Stimulated activated effector memory CD8-positive, alpha-beta T cell treated with anti-CD3 and anti-CD28 coated beads, Interleukin-12 subunit alpha, Interleukin-12 subunit beta, amount 100 ng/mL, for 72 hours (primary cell): Measurements from ENCODE around the gene HLA-G.

ENCODE experiments used
- ATAC-seq: fragments of 150-1000 bp; cut with Tn5 transposase; 2 replicates; pipeline ENCODE4 v1.10.0; 2021
- DNase-seq, 2 donors: peaks; one replicate each; pipeline ENCODE4 v3.0.0; 2021 to 2022; ENCODE audit warnings: low spot score in 2 of 2
- H3K27ac Mint-ChIP-seq: one replicate; pipeline ENCODE4 v1.8.0; 2022; ENCODE audit warnings: mild to moderate bottlenecking, mixed read lengths
- H3K36me3 Mint-ChIP-seq: one replicate; pipeline ENCODE4 v1.8.0; 2022; ENCODE audit warnings: mild to moderate bottlenecking, mixed read lengths
- H3K4me1 Mint-ChIP-seq: one replicate; pipeline ENCODE4 v1.8.0; 2022; ENCODE audit warnings: mixed read lengths
- H3K4me3 Mint-ChIP-seq: one replicate; pipeline ENCODE4 v1.8.0; 2022; ENCODE audit warnings: mild to moderate bottlenecking, mixed read lengths
- H3K9me3 Mint-ChIP-seq: one replicate; pipeline ENCODE4 v1.8.0; 2022; ENCODE audit warnings: mixed read lengths

Gene HLA-G

GRCh38 chr6:29810371-29810770 lies 17.3 kb upstream of the HLA-G start:
- no peak for DNase-seq
- Mint-ChIP-seq H3K9me3 (no peaks in the 10 kb centered on the region), H3K4me1 (no peaks in the 10 kb centered on the region), H3K4me3 (no peak overlapping the region), H3K27ac (no peak overlapping the region), H3K36me3 (no peaks in the 10 kb centered on the region)
- no peak for ATAC-seq

GRCh38 chr6:29811377-29811776 lies 16.2 kb upstream of the HLA-G start:
- Mint-ChIP-seq H3K4me1 (no peaks in the 10 kb centered on the region), H3K4me3 (no peak overlapping the region), H3K9me3 (no peaks in the 10 kb centered on the region), H3K27ac (no peak overlapping the region), H3K36me3 (no peaks in the 10 kb centered on the region)
- DNase-seq (no peak), ATAC-seq (no peak)

- Mint-ChIP-seq H3K4me1 (no peaks in the 10 kb centered on the region), H3K36me3 (no peaks in the 10 kb centered on the region), H3K27ac (no peak overlapping the region), H3K9me3 (no peaks in the 10 kb centered on the region), H3K4me3 (no peak overlapping the region)
- DNase-seq: no peak
- ATAC-seq: no peak
These were observed 14.6 kb upstream of the HLA-G start for GRCh38 chr6:29813066-29813465.

- Mint-ChIP-seq H3K27ac (no peak overlapping the region), H3K4me3 (no peak overlapping the region), H3K9me3 (no peaks in the 10 kb centered on the region), H3K4me1 (no peaks in the 10 kb centered on the region), H3K36me3 (no peaks in the 10 kb centered on the region)
- ATAC-seq (peak; percentile 28), DNase-seq (no peak)
These were observed 13.8 kb upstream of the HLA-G start for GRCh38 chr6:29813809-29814208.

- H3K4me1 Mint-ChIP-seq: no peaks in the 10 kb centered on the region
- no peak overlapping the region for H3K4me3 Mint-ChIP-seq
- no peaks in the 10 kb centered on the region for H3K9me3 Mint-ChIP-seq
- H3K27ac Mint-ChIP-seq: no peak overlapping the region
- ATAC-seq (no peak), DNase-seq (no peak)
- no peaks in the 10 kb centered on the region for H3K36me3 Mint-ChIP-seq
These were observed 13.1 kb upstream of the HLA-G start for GRCh38 chr6:29814379-29815117.

DNA sequence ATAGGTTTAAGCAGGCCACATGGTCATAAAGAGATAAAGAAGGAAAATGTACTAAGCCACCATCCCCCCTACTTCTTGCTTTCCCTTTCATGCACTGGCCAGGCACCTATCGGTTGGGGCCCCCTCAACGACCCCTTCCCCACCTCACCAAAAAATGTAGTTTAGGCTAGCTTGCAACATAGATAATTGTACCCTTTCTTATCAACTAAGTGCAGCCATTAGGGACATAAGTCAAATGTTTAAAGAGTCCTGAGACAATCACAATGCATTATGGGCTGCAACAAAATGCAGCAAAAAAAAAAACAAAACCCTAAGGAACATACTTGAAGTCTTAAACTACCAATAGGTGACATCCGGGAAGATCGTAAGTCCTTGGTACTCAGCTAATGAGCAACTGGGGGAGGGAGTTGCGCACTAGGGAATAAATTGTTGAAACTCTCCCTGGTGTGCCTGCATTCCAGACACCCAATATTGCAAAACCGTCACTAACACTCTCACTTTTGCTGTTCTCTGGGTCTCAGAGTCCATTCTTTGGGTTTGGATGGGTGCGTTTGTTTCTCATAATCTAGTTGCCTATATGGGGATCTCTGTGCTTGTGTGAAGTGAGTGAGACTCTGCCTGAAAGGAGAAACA lies 12.4 kb upstream of the HLA-G start:
- no peak for DNase-seq
- no peaks in the 10 kb centered on the region for H3K9me3 Mint-ChIP-seq
- H3K4me1 Mint-ChIP-seq: no peaks in the 10 kb centered on the region
- ATAC-seq: no peak
- no peak overlapping the region for H3K4me3 Mint-ChIP-seq
- no peak overlapping the region for H3K27ac Mint-ChIP-seq
- no peaks in the 10 kb centered on the region for H3K36me3 Mint-ChIP-seq

- Mint-ChIP-seq H3K27ac (no peak overlapping the region), H3K4me3 (no peak overlapping the region), H3K36me3 (no peaks in the 10 kb centered on the region), H3K9me3 (no peaks in the 10 kb centered on the region), H3K4me1 (no peaks in the 10 kb centered on the region)
- ATAC-seq (no peak), DNase-seq (no peak)
These were observed 11.6 kb upstream of the HLA-G start for GRCh38 chr6:29816030-29816429.

- Mint-ChIP-seq H3K36me3 (no peaks in the 10 kb centered on the region), H3K4me1 (no peaks in the 10 kb centered on the region), H3K9me3 (no peaks in the 10 kb centered on the region), H3K4me3 (no peak overlapping the region), H3K27ac (no peak overlapping the region)
- ATAC-seq (no peak), DNase-seq (no peak)
These were observed 8.7 kb upstream of the HLA-G start for GRCh38 chr6:29818892-29819291.

- no peaks in the 10 kb centered on the region for H3K4me1 Mint-ChIP-seq
- H3K9me3 Mint-ChIP-seq: no peaks in the 10 kb centered on the region
- no peak overlapping the region for H3K4me3 Mint-ChIP-seq
- no peak for DNase-seq
- ATAC-seq: no peak
- H3K36me3 Mint-ChIP-seq: no peaks in the 10 kb centered on the region
- H3K27ac Mint-ChIP-seq: no peak overlapping the region
These were observed 3.5 kb upstream of the HLA-G start for GRCh38 chr6:29824144-29824543.

DNA sequence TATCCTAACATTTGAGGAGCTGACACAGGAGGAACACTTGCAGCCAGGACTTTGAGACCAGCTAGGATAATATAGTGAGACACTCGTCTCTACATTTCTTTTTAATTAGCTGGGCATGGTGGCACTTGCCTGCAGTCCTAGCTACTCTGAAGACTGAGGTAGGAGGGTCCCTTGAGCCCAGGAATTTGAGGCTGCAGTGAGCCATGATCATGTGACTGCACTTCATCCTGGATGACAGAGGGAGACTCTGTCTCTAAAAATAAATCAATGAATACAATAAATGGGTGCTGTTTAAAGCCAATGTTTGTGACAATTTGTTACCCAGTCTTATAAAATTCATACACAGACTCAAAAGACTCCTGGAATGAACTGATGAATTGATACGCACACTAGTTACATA lies 1.8 kb upstream of the HLA-G start:
- no peaks in the 10 kb centered on the region for H3K36me3 Mint-ChIP-seq
- H3K4me3 Mint-ChIP-seq: no peak overlapping the region

GRCh38 chr6:29826271-29826670 lies 1.4 kb upstream of the HLA-G start:
- peak; percentile 85 for ATAC-seq
- no peak for DNase-seq
- H3K27ac Mint-ChIP-seq: no peak overlapping the region
- H3K9me3 Mint-ChIP-seq: no peaks in the 10 kb centered on the region
- H3K36me3 Mint-ChIP-seq: no peaks in the 10 kb centered on the region
- no peak overlapping the region for H3K4me3 Mint-ChIP-seq
- no peaks in the 10 kb centered on the region for H3K4me1 Mint-ChIP-seq

More for the DNA sequence above, 1.8 kb upstream of the HLA-G start:
- Mint-ChIP-seq H3K4me1 (no peaks in the 10 kb centered on the region), H3K9me3 (no peaks in the 10 kb centered on the region), H3K27ac (no peak overlapping the region)
- ATAC-seq (no peak), DNase-seq (no peak)

DNA sequence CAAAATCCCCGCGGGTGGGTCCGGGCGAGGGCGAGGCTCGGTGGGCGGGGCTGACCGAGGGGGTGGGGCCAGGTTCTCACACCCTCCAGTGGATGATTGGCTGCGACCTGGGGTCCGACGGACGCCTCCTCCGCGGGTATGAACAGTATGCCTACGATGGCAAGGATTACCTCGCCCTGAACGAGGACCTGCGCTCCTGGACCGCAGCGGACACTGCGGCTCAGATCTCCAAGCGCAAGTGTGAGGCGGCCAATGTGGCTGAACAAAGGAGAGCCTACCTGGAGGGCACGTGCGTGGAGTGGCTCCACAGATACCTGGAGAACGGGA lies 809 bp downstream of the HLA-G start:
- Mint-ChIP-seq H3K9me3 (no peaks in the 10 kb centered on the region), H3K4me3 (peak overlapping the region; percentile 52), H3K36me3 (no peaks in the 10 kb centered on the region), H3K27ac (no peak overlapping the region), H3K4me1 (no peaks in the 10 kb centered on the region)
- DNase-seq (no peak), ATAC-seq (peak; percentile 29)

GRCh38 chr6:29829766-29830165 lies 2.1 kb downstream of the HLA-G start:
- Mint-ChIP-seq H3K27ac (no peak overlapping the region), H3K9me3 (no peaks in the 10 kb centered on the region), H3K36me3 (no peaks in the 10 kb centered on the region), H3K4me3 (no peak overlapping the region), H3K4me1 (no peaks in the 10 kb centered on the region)
- ATAC-seq (no peak), DNase-seq (no peak)

DNA sequence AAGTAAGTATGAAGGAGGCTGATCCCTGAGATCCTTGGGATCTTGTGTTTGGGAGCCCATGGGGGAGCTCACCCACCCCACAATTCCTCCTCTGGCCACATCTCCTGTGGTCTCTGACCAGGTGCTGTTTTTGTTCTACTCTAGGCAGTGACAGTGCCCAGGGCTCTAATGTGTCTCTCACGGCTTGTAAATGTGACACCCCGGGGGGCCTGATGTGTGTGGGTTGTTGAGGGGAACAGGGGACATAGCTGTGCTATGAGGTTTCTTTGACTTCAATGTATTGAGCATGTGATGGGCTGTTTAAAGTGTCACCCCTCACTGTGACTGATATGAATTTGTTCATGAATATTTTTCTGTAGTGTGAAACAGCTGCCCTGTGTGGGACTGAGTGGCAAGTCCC lies 2.8 kb downstream of the HLA-G start:
- no peak overlapping the region for H3K4me3 Mint-ChIP-seq
- no peaks in the 10 kb centered on the region for H3K36me3 Mint-ChIP-seq
- no peak overlapping the region for H3K27ac Mint-ChIP-seq
- H3K9me3 Mint-ChIP-seq: no peaks in the 10 kb centered on the region
- ATAC-seq (no peak), DNase-seq (no peak)
- no peaks in the 10 kb centered on the region for H3K4me1 Mint-ChIP-seq

DNA sequence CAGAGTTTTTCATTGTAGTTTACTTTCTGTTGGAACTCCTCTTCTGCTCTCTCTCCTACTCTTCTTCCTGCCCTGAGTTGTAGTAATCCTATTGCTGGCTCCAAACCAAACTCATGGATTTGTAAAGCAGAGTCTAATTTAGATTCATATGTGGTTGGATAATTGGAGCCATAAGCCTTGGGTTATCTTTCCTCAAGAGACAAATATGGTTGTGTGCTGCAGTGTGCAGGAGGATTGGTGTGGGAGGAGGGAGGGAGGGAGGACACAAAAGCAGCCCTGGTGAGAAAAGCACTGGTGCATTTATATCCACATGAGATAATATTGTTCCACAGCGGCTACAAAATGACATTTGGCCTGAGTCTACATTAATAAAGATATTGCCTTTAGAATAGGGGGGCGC lies 4.2 kb downstream of the HLA-G start:
- H3K9me3 Mint-ChIP-seq: no peaks in the 10 kb centered on the region
- no peak overlapping the region for H3K27ac Mint-ChIP-seq
- no peaks in the 10 kb centered on the region for H3K4me1 Mint-ChIP-seq
- no peaks in the 10 kb centered on the region for H3K36me3 Mint-ChIP-seq
- no peak overlapping the region for H3K4me3 Mint-ChIP-seq
- ATAC-seq (no peak), DNase-seq (peak in 1 of 2 donors; percentile 15)

GRCh38 chr6:29834564-29835436 lies 7.2 kb downstream of the HLA-G start:
- peak; percentile 51 for ATAC-seq
- Mint-ChIP-seq H3K27ac (no peak overlapping the region), H3K9me3 (no peaks in the 10 kb centered on the region), H3K36me3 (no peaks in the 10 kb centered on the region), H3K4me3 (no peak overlapping the region), H3K4me1 (no peaks in the 10 kb centered on the region)
- DNase-seq: peak; percentile 47 to 69
